Left renal cortex interstitium (tissue), 4 donors: ENCODE results near the gene SLC12A5. TPM values are rescaled to one million over a fixed set of nuclear protein-coding genes. Genes with fewer than 3 reads are reported as not detected.

Source experiments
- DNase-seq, 4 donors: peaks; one replicate each; pipeline ENCODE4 v3.0.0-alpha.2; 2013; ENCODE audit warnings: low read depth in 4 of 4, low spot score in 2 of 4, missing footprints in 1 of 4
- polyA plus RNA-seq, 4 donors: library from polyadenylated mRNA; unstranded; fragments of 120-200 nt; gene quantifications; one replicate each; pipeline ENCODE4 v1.2.1, GENCODE V29; 2013; ENCODE audit not compliant: insufficient read length in 4 of 4

The SLC12A5 gene
- polyA plus RNA-seq, 4 donors = 1.5 to 3.2 (median 1.7) TPM

GRCh38 chr20:46101957-46102356, 72.9 kb downstream of the SLC12A5 start:
- DNase-seq = no peak

DNA sequence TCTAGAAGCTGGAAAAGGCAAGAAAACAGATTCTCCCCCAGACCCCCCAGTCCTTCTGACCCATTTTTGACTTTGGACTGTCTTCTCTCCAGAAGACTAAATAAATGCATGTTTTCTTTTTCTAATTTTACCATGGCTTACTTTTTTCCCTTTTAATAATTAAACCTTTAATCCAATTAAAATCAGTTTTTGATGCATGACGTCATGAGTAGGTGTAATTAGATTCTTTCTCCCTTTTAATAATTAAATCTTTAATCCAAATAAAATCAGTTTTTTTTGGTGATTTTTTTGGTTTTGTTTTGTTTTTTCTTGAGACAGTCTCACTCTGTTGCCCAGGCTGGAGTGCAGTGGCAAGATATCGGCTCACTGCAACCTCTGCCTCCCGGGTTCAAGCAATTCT, 73.9 kb downstream of the SLC12A5 start:
- no peak for DNase-seq

- DNase-seq = no peak
These were observed 75.2 kb downstream of the SLC12A5 start for GRCh38 chr20:46104262-46104661.

GRCh38 chr20:46107061-46107460, 78.0 kb downstream of the SLC12A5 start:
- DNase-seq = no peak

DNA sequence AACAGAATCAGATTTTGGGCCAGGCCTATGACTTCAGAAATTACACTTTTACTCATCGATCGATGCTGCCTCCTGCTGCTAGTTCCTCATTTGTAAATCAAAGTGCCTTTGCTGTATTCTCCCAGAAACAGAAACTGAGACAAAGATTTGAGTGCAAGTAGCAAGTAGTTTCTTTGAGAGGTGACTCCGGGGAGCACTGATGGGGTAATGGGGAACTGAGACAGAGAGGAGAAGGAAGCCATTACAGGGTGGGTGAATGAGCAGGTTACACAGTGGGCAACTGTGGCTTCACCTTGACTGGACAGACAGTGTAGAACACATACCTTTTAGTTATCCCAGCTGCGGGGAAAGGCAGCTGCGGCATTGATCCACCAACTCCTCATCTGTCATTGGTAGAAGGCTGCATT, 79.4 kb downstream of the SLC12A5 start:
- no peak for DNase-seq

- no peak for DNase-seq
These were observed 80.0 kb downstream of the SLC12A5 start for GRCh38 chr20:46108976-46109375.

Other genes starting within 250 kb of the SLC12A5 start
- 1 to 10 TPM; 1.0 to 2.2 (median 1.7) TPM for gene WFDC3, start 237.3 kb upstream of the SLC12A5 start, polyA plus RNA-seq
- gene DNTTIP1, start 237.3 kb upstream of the SLC12A5 start, polyA plus RNA-seq = 10 to 100 TPM; 34.9 to 46.2 (median 39.1) TPM
- 10 to 100 TPM; 56.3 to 76.9 (median 67.4) TPM for gene UBE2C, start 216.6 kb upstream of the SLC12A5 start, polyA plus RNA-seq
- gene TNNC2, start 201.9 kb upstream of the SLC12A5 start, polyA plus RNA-seq = 1 to 10 TPM in 2 of 4 donors, under 1 TPM in 2; 0.32 to 1.4 (median 0.98) TPM
- gene SNX21, start 195.4 kb upstream of the SLC12A5 start, polyA plus RNA-seq = 10 to 100 TPM; 11.3 to 22.4 (median 17.5) TPM
- 10 to 100 TPM; 20.9 to 32.3 (median 26.7) TPM for gene ACOT8, start 171.8 kb upstream of the SLC12A5 start, polyA plus RNA-seq
- gene ZSWIM3, start 171.6 kb upstream of the SLC12A5 start, polyA plus RNA-seq = 1 to 10 TPM; 5.4 to 5.7 (median 5.6) TPM
- 10 to 100 TPM; 13.3 to 18.5 (median 15.7) TPM for gene ZSWIM1, start 148.0 kb upstream of the SLC12A5 start, polyA plus RNA-seq
- gene SPATA25, start 141.6 kb upstream of the SLC12A5 start, polyA plus RNA-seq = 1 to 10 TPM; 2.6 to 7.4 (median 4.8) TPM
- gene NEURL2, start 138.0 kb upstream of the SLC12A5 start, polyA plus RNA-seq = 10 to 100 TPM in 2 of 4 donors, 1 to 10 TPM in 2; 4.2 to 11.2 (median 9.3) TPM
- gene CTSA, start 137.9 kb upstream of the SLC12A5 start, polyA plus RNA-seq = 100 to 1,000 TPM; 112 to 176 (median 131) TPM
- gene PLTP, start 117.1 kb upstream of the SLC12A5 start, polyA plus RNA-seq = 100 to 1,000 TPM; 122 to 170 (median 131) TPM
- 10 to 100 TPM; 43.3 to 57.8 (median 50.8) TPM for gene PCIF1, start 94.5 kb upstream of the SLC12A5 start, polyA plus RNA-seq
- gene ZNF335, start 57.0 kb upstream of the SLC12A5 start, polyA plus RNA-seq = 10 to 100 TPM; 10.7 to 21.1 (median 14.2) TPM
- under 1 TPM; 0.35 to 0.68 (median 0.43) TPM for gene MMP9, start 20.3 kb upstream of the SLC12A5 start, polyA plus RNA-seq
- 10 to 100 TPM; 53.7 to 62.9 (median 57.5) TPM for gene NCOA5, start 60.7 kb downstream of the SLC12A5 start, polyA plus RNA-seq
- gene CD40, start 89.1 kb downstream of the SLC12A5 start, polyA plus RNA-seq = 1 to 10 TPM; 4.4 to 6.6 (median 6.0) TPM